ENCODE measurements around the gene XXYLT1. TPM values are rescaled to one million over a fixed set of nuclear protein-coding genes. Genes with fewer than 3 reads are reported as not detected.

Gene XXYLT1
- total and polyA plus RNA-seq, 2 of the 8 experiments (the other 6 are each of a cell fraction or from before 2014, with no cell fraction given): 18.9 to 23.8 TPM

DNA sequence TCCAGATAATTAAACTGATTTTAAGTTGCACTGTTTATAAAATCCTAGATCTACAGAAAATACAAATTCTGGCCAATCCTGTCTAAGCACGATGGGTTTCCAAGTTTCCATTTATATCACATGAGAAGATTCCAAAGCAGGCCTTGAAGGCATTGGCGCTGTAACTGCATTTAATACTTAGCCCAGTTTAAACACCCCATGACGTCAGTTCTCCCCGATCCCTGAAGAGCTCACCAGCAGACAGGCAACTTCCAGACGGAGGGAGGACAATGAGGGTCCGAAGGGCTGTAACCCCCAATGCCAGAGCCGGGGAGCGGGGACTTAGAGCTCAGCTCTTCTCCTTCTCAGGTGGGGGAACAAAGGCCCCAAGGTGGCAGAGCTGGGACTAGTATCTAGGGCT lies 117.3 kb downstream of the XXYLT1 start (continued):
- TF ChIP-seq RXRA (IDR thresholded peaks at IDR 0.05; ENCODE audit: insufficient read depth, low read depth, low read length) (no peak), KDM1A (IDR thresholded peaks at IDR 0.05; ENCODE audit: borderline replicate concordance, low read length) (no peak), HDAC2 (IDR thresholded peaks at IDR 0.05; ENCODE audit: borderline replicate concordance in 1 of 2, low read depth in 2 of 2, low read length in 2 of 2) (no peak), SP2 (IDR thresholded peaks at IDR 0.05; ENCODE audit: low read length) (no peak), BCL11A (IDR thresholded peaks at IDR 0.05; ENCODE audit: low read depth in 2 of 2, low read length in 2 of 2) (no peak)
